ENCODE results near the gene ZP3.
"Not testable (repeated sequence)": the region's sequence is repeated elsewhere in the genome, so short reads cannot be mapped to it uniquely, and the experiment has no call there.

The ZP3 gene

GRCh38 chr7:76395965-76396726, 28.6 kb upstream of the ZP3 start:
- no peak for TF ChIP-seq CTCF (conservative IDR thresholded peaks at IDR 0.05; ENCODE audit: low read depth)

GRCh38 chr7:76396864-76397263, 27.9 kb upstream of the ZP3 start:
- peak overlapping the region; percentile 75 for H3K27ac ChIP-seq
- TF ChIP-seq CTCF (conservative IDR thresholded peaks at IDR 0.05; ENCODE audit: low read depth): no peak
- POLR2A ChIA-PET (ENCODE audit: low non-redundant PET): no interaction called here
- CTCF ChIA-PET: no interaction called here
- DNase-seq (ENCODE audit: low spot score): no peak

More at GRCh38 chr7:76395965-76396726, 28.6 kb upstream of the ZP3 start:
- POLR2A ChIA-PET (ENCODE audit: low non-redundant PET): no interaction called here
- CTCF ChIA-PET: no interaction called here
- peak overlapping the region; percentile 75 for H3K27ac ChIP-seq
- DNase-seq (ENCODE audit: low spot score): no peak

GRCh38 chr7:76397409-76398183, 27.2 kb upstream of the ZP3 start:
- H3K27ac ChIP-seq: peak overlapping the region; percentile 75
- ChIA-PET CTCF (no interaction called here), POLR2A (ENCODE audit: low non-redundant PET) (interaction anchor here (0.6 kb wide), 1 partner anchor 39 kb away, joined by 6 read pairs; no protein-coding TSS in a partner anchor)
- TF ChIP-seq CTCF (conservative IDR thresholded peaks at IDR 0.05; ENCODE audit: low read depth): no peak
- DNase-seq (ENCODE audit: low spot score): peak; percentile 82

GRCh38 chr7:76400248-76400647, 24.5 kb upstream of the ZP3 start:
- H3K27ac ChIP-seq: peak overlapping the region; percentile 75
- ChIA-PET CTCF (no interaction called here), POLR2A (ENCODE audit: low non-redundant PET) (no interaction called here)
- no peak for TF ChIP-seq CTCF (conservative IDR thresholded peaks at IDR 0.05; ENCODE audit: low read depth)
- DNase-seq (ENCODE audit: low spot score): no peak

- POLR2A ChIA-PET (ENCODE audit: low non-redundant PET); DNase-seq (ENCODE audit: low spot score): not testable (repeated sequence)
- CTCF ChIA-PET: interaction anchor here (0.7 kb wide), 1 partner anchor 590 kb away, joined by 5 read pairs; no protein-coding TSS in a partner anchor
Measured at GRCh38 chr7:76403097-76403496, 21.7 kb upstream of the ZP3 start.

GRCh38 chr7:76403780-76404494, 20.8 kb upstream of the ZP3 start:
- POLR2A ChIA-PET (ENCODE audit: low non-redundant PET): no interaction called here
- CTCF ChIA-PET: no interaction called here
- TF ChIP-seq CTCF (conservative IDR thresholded peaks at IDR 0.05; ENCODE audit: low read depth): no peak
- H3K27ac ChIP-seq: peak overlapping the region; percentile 34
- DNase-seq (ENCODE audit: low spot score): no peak

More at GRCh38 chr7:76403097-76403496, 21.7 kb upstream of the ZP3 start:
- peak overlapping the region; percentile 34 for H3K27ac ChIP-seq
